Esophagus squamous epithelium (tissue), 5 donors: ENCODE results near the gene KRT4. TPM values are rescaled to one million over a fixed set of nuclear protein-coding genes. Genes with fewer than 3 reads are reported as not detected.

Source experiments
- DNase-seq: peaks from one replicate; lab custom pipeline; 2025; lab: John Stamatoyannopoulos, UW
- H3K27ac ChIP-seq, 4 donors: fragments of 200-600 bp; sonication (generic); one replicate each; pipeline ENCODE4 v1.5.1; 2016 to 2019; ENCODE audit warnings: mild to moderate bottlenecking in 1 of 4
- H3K27me3 ChIP-seq, 4 donors: fragments of 200-600 bp; sonication (generic); 1 replicate in 3 of 4; 2 replicates in 1 of 4; pipeline versions ENCODE4 v1.5.1 to v1.6.0; 2017 to 2021; ENCODE audit warnings: antibody characterized with exemption in 1 of 4
- H3K36me3 ChIP-seq, 3 donors: fragments of 200-600 bp; sonication (generic); one replicate each; pipeline ENCODE4 v1.5.1; 2016 to 2019
- H3K4me1 ChIP-seq, 3 donors: fragments of 200-600 bp; sonication (generic); one replicate each; pipeline ENCODE4 v1.5.1; 2017 to 2019
- H3K4me3 ChIP-seq, 4 donors: fragments of 200-600 bp; sonication (generic); 1 replicate in 3 of 4; 2 replicates in 1 of 4; pipeline ENCODE4 v1.5.1; 2016 to 2019; ENCODE audit warnings: mild to moderate bottlenecking in 2 of 4, moderate library complexity in 1 of 4
- H3K9me3 ChIP-seq, 3 donors: fragments of 200-600 bp; sonication (generic); one replicate each; pipeline ENCODE4 v1.5.1; 2016 to 2019
- CTCF ChIP-seq, 6 experiments: fragments of 450-650 bp in 4 of 6; fragments of 200-600 bp in 2 of 6; sonication (generic) in 2 of 6; IDR thresholded peaks; one replicate each; pipeline ENCODE4 v1.5.1; 2016 to 2019; ENCODE audit warnings: antibody characterized with exemption in 6 of 6, mild to moderate bottlenecking in 4 of 6, moderate library complexity in 4 of 6
- POLR2A ChIP-seq, 4 donors: fragments of 450-650 bp; IDR thresholded peaks; one replicate each; pipeline ENCODE4 v1.6.1; 2017; ENCODE audit warnings: antibody characterized with exemption in 4 of 4, mild to moderate bottlenecking in 4 of 4, moderate library complexity in 3 of 4
- WGBS, 2 donors: methylation state at CpG; one replicate each; pipeline ENCODE4 v1.1.5; 2018; 5-methylcytosine and 5-hydroxymethylcytosine counted together
- intact Hi-C: fragments of 100-400 bp; cut with DNase I; formaldehyde crosslinking; loops from one replicate; pipeline ENCODE4 v1.15.0; 2022
- total RNA-seq, 4 donors: library from RNA; depleted of rRNA; stranded (reverse); fragments of >200 nt; gene quantifications; one replicate each; pipeline ENCODE4 v1.1.0, GENCODE V29; 2016
- donor health status: DM: yes; HTN: yes; CAD: no.

Gene KRT4
- total RNA-seq, 4 donors from 2014 or later = 3,147 to 27,876 (median 8,563) TPM

GRCh38 chr12:52784909-52785308 lies 29.0 kb downstream of the KRT4 start:
- WGBS, 2 donors = 87 to 94% methylated on average over 3 of the region's 3 CpGs
- no peak overlapping the region for H3K27ac ChIP-seq
- H3K4me3 ChIP-seq = no peak overlapping the region
- intact Hi-C loops = no loop called here
- TF ChIP-seq CTCF (IDR thresholded peaks at IDR 0.05) = no peak
- TF ChIP-seq POLR2A (IDR thresholded peaks at IDR 0.05) = no peak
- H3K27me3 ChIP-seq = peaks cover 0 to 41% (median 0%) of the 10 kb centered on the region in 4 donors
- H3K36me3 ChIP-seq = no peaks in the 10 kb centered on the region
- peaks cover 0 to 23% (median 3%) of the 10 kb centered on the region in 3 donors for H3K4me1 ChIP-seq
- no peaks in the 10 kb centered on the region for H3K9me3 ChIP-seq
- no peak for DNase-seq

GRCh38 chr12:52783563-52784316 lies 30.2 kb downstream of the KRT4 start:
- WGBS, 2 donors = 79 to 80% methylated on average over 7 of the region's 7 CpGs
- intact Hi-C loops = no loop called here
- H3K4me1 ChIP-seq = peaks cover 0 to 17% (median 0%) of the 10 kb centered on the region in 3 donors
- no peak for DNase-seq
- no peak overlapping the region for H3K4me3 ChIP-seq
- H3K27me3 ChIP-seq = peaks cover 0 to 31% (median 0%) of the 10 kb centered on the region in 4 donors
- TF ChIP-seq POLR2A (IDR thresholded peaks at IDR 0.05) (no peak), CTCF (IDR thresholded peaks at IDR 0.05) (no peak)
- no peaks in the 10 kb centered on the region for H3K36me3 ChIP-seq
- H3K9me3 ChIP-seq = no peaks in the 10 kb centered on the region
- no peak overlapping the region for H3K27ac ChIP-seq

- DNase-seq = no peak
- intact Hi-C loops = no loop called here
- Histone ChIP-seq H3K27ac (no peak overlapping the region), H3K4me1 (peaks cover 0 to 17% (median 0%) of the 10 kb centered on the region in 3 donors), H3K27me3 (peaks cover 0 to 29% (median 0%) of the 10 kb centered on the region in 4 donors), H3K36me3 (no peaks in the 10 kb centered on the region), H3K4me3 (no peak overlapping the region), H3K9me3 (no peaks in the 10 kb centered on the region)
- no peak for TF ChIP-seq CTCF (IDR thresholded peaks at IDR 0.05)
- TF ChIP-seq POLR2A (IDR thresholded peaks at IDR 0.05) = no peak
- 84 to 90% methylated on average over 4 of the region's 4 CpGs for WGBS, 2 donors
Observed at GRCh38 chr12:52782502-52782901, 31.4 kb downstream of the KRT4 start.

GRCh38 chr12:52781399-52782082 lies 32.4 kb downstream of the KRT4 start:
- Histone ChIP-seq H3K4me1 (peaks cover 0 to 10% (median 0%) of the 10 kb centered on the region in 3 donors), H3K9me3 (no peaks in the 10 kb centered on the region), H3K27ac (no peak overlapping the region), H3K4me3 (no peak overlapping the region), H3K27me3 (peaks cover 0 to 33% (median 0%) of the 10 kb centered on the region in 4 donors), H3K36me3 (no peaks in the 10 kb centered on the region)
- WGBS, 2 donors = 78 to 80% methylated on average over 4 of the region's 4 CpGs
- TF ChIP-seq POLR2A (IDR thresholded peaks at IDR 0.05) = no peak
- no peak for TF ChIP-seq CTCF (IDR thresholded peaks at IDR 0.05)
- DNase-seq = no peak
- intact Hi-C loops = no loop called here

- Histone ChIP-seq H3K9me3 (no peaks in the 10 kb centered on the region), H3K27ac (no peak overlapping the region), H3K4me1 (peaks cover 0 to under 1% (median 0%) of the 10 kb centered on the region in 3 donors), H3K4me3 (no peak overlapping the region), H3K36me3 (no peaks in the 10 kb centered on the region), H3K27me3 (peaks cover 0 to 36% (median 0%) of the 10 kb centered on the region in 4 donors)
- no peak for DNase-seq
- intact Hi-C loops = no loop called here
- TF ChIP-seq POLR2A (IDR thresholded peaks at IDR 0.05) (no peak), CTCF (IDR thresholded peaks at IDR 0.05) (no peak)
- 77 to 78% methylated on average over 2 to 5 of the region's 6 CpGs for WGBS, 2 donors
Observed at GRCh38 chr12:52779914-52780313, 34.0 kb downstream of the KRT4 start.
